OCI-LY1 (cell line): ENCODE data around the gene ARMC3.

Experiments used
- H2AFZ ChIP-seq: fragments of 200-600 bp; sonication (generic), shearing (Covaris generic); 2 replicates; pipeline ENCODE4 v1.6.0; 2014; ENCODE audit warnings: antibody characterized with exemption, mild to moderate bottlenecking, low read length
- H3F3A ChIP-seq: fragments of 200-600 bp; sonication (generic), shearing (Covaris generic); 2 replicates; pipeline ENCODE4 v1.6.0; 2014; ENCODE audit warnings: mild to moderate bottlenecking, antibody characterized with exemption, low read length, moderate library complexity; ENCODE audit not compliant: insufficient read depth
- H3K27ac ChIP-seq: fragments of 200-600 bp; sonication (generic); 2 replicates; pipeline ENCODE4 v1.5.1; 2014; ENCODE audit warnings: low read length, mixed run types, mild to moderate bottlenecking, low read depth; ENCODE audit not compliant: poor library complexity, severe bottlenecking
- H3K27me3 ChIP-seq: fragments of 200-600 bp; sonication (generic); 2 replicates; pipeline ENCODE4 v1.6.0; 2014; ENCODE audit warnings: antibody characterized with exemption, mild to moderate bottlenecking, low read length, moderate library complexity; ENCODE audit not compliant: insufficient read depth
- H3K36me3 ChIP-seq: fragments of 200-600 bp; sonication (generic); 2 replicates; pipeline ENCODE4 v1.6.1; 2014; ENCODE audit warnings: mild to moderate bottlenecking, antibody characterized with exemption, low read length, moderate library complexity, mixed read lengths; ENCODE audit not compliant: insufficient read depth
- H3K4me1 ChIP-seq: fragments of 200-600 bp; sonication (generic); 2 replicates; pipeline ENCODE4 v1.5.1; 2014; ENCODE audit warnings: mild to moderate bottlenecking, low read length, moderate library complexity; ENCODE audit not compliant: insufficient read depth, severe bottlenecking
- H3K4me2 ChIP-seq: fragments of 200-600 bp; sonication (generic), shearing (Covaris generic); 2 replicates; pipeline ENCODE4 v1.6.1; 2014; ENCODE audit warnings: low read length
- H3K4me3 ChIP-seq: fragments of 200-600 bp; sonication (generic); 2 replicates; pipeline ENCODE4 v1.5.1; 2014; ENCODE audit warnings: low read length, low read depth, mild to moderate bottlenecking, mixed read lengths; ENCODE audit not compliant: poor library complexity, severe bottlenecking
- H3K79me2 ChIP-seq: fragments of 200-600 bp; shearing (Covaris generic); 2 replicates; pipeline ENCODE4 v1.6.1; 2016; ENCODE audit warnings: mixed run types, low read length, mixed read lengths; ENCODE audit not compliant: insufficient read depth
- H3K9ac ChIP-seq: fragments of 200-600 bp; sonication (generic), shearing (Covaris generic); 2 replicates; pipeline ENCODE4 v1.6.1; 2014; ENCODE audit warnings: mild to moderate bottlenecking, low read length, mixed read lengths
- H3K9me2 ChIP-seq: fragments of 200-600 bp; sonication (generic), shearing (Covaris generic); 2 replicates; pipeline ENCODE4 v1.6.1; 2014; ENCODE audit warnings: low read depth, mild to moderate bottlenecking, low read length, mixed read lengths
- H3K9me3 ChIP-seq: fragments of 200-600 bp; shearing (Covaris generic); 2 replicates; pipeline ENCODE4 v1.6.1; 2014; ENCODE audit warnings: low read length, mixed read lengths
- H4K20me1 ChIP-seq: fragments of 200-600 bp; sonication (generic), shearing (Covaris generic); 2 replicates; pipeline ENCODE4 v1.6.0; 2016; ENCODE audit warnings: mild to moderate bottlenecking, low read length; ENCODE audit not compliant: insufficient read depth
- CTCF ChIP-seq: fragments of 200-600 bp; sonication (generic), shearing (Covaris generic); IDR thresholded peaks from 2 replicates; pipeline ENCODE4 v1.5.1; 2017; ENCODE audit warnings: mild to moderate bottlenecking, antibody characterized with exemption, low read length, moderate library complexity, mixed read lengths
- EZH2 ChIP-seq: fragments of 200-600 bp; sonication (generic), shearing (Covaris generic); IDR thresholded peaks from 2 replicates; pipeline ENCODE4 v1.8.0; 2017; ENCODE audit warnings: borderline replicate concordance, mixed run types, mild to moderate bottlenecking, antibody characterized with exemption, low read length, moderate library complexity, mixed read lengths

ARMC3 gene

GRCh38 chr10:22911067-22911466, 16.8 kb upstream of the ARMC3 start:
- no peak overlapping the region for H3K9ac ChIP-seq
- H3K9me3 ChIP-seq = no peaks in the 10 kb centered on the region
- no peaks in the 10 kb centered on the region for H3K27me3 ChIP-seq
- no peak overlapping the region for H3K4me3 ChIP-seq
- no peaks in the 10 kb centered on the region for H3K9me2 ChIP-seq
- no peak for TF ChIP-seq EZH2
- no peak for TF ChIP-seq CTCF
- no peaks in the 10 kb centered on the region for H3K79me2 ChIP-seq
- no peak overlapping the region for H3K4me2 ChIP-seq
- no peaks in the 10 kb centered on the region for H3K36me3 ChIP-seq
- no peak overlapping the region for H2AFZ ChIP-seq
- no peaks in the 10 kb centered on the region for H3F3A ChIP-seq
- H3K27ac ChIP-seq = no peak overlapping the region
- H4K20me1 ChIP-seq = no peaks in the 10 kb centered on the region
- no peaks in the 10 kb centered on the region for H3K4me1 ChIP-seq

GRCh38 chr10:22911889-22912762, 15.7 kb upstream of the ARMC3 start:
- Histone ChIP-seq H3K27ac (no peak overlapping the region), H3K79me2 (no peaks in the 10 kb centered on the region)
- TF ChIP-seq CTCF (no peak), EZH2 (no peak)

GRCh38 chr10:22912763-22913384, 15.0 kb upstream of the ARMC3 start:
- no peaks in the 10 kb centered on the region for H3K36me3 ChIP-seq
- H3K27me3 ChIP-seq = no peaks in the 10 kb centered on the region
- H3K4me3 ChIP-seq = no peak overlapping the region
- no peaks in the 10 kb centered on the region for H3K4me1 ChIP-seq
- no peak overlapping the region for H2AFZ ChIP-seq
- no peaks in the 10 kb centered on the region for H3K79me2 ChIP-seq
- H3K9me2 ChIP-seq = no peaks in the 10 kb centered on the region
- no peak overlapping the region for H3K27ac ChIP-seq
- no peaks in the 10 kb centered on the region for H3F3A ChIP-seq
- no peaks in the 10 kb centered on the region for H3K9me3 ChIP-seq
- TF ChIP-seq CTCF (no peak), EZH2 (no peak)
- H3K9ac ChIP-seq = no peak overlapping the region
- no peak overlapping the region for H3K4me2 ChIP-seq
- no peaks in the 10 kb centered on the region for H4K20me1 ChIP-seq

More at GRCh38 chr10:22911889-22912762, 15.7 kb upstream of the ARMC3 start:
- H3F3A ChIP-seq = no peaks in the 10 kb centered on the region
- no peaks in the 10 kb centered on the region for H3K27me3 ChIP-seq
- no peak overlapping the region for H3K4me3 ChIP-seq
- no peaks in the 10 kb centered on the region for H4K20me1 ChIP-seq
- no peaks in the 10 kb centered on the region for H3K36me3 ChIP-seq
- no peak overlapping the region for H3K4me2 ChIP-seq
- no peaks in the 10 kb centered on the region for H3K4me1 ChIP-seq
- no peaks in the 10 kb centered on the region for H3K9me2 ChIP-seq
- H2AFZ ChIP-seq = no peak overlapping the region
- no peaks in the 10 kb centered on the region for H3K9me3 ChIP-seq
- H3K9ac ChIP-seq = no peak overlapping the region
